ENCODE measurements around the gene PGM2.

GRCh38 chr4:37830640-37831039 lies 4.2 kb downstream of the PGM2 start:
- TF ChIP-seq CTCF (IDR thresholded peaks at IDR 0.05) (no peak), POLR2AphosphoS5 (IDR thresholded peaks at IDR 0.05) (no peak), POLR2A (IDR thresholded peaks at IDR 0.05) (no peak), EP300 (IDR thresholded peaks at IDR 0.05) (no peak)

Data from sigmoid colon (tissue), 4 donors.